HG02981 (cell line): ENCODE data around the gene ZER1.
"Not testable (repeated sequence)": the region's sequence is repeated elsewhere in the genome, so short reads cannot be mapped to it uniquely, and the experiment has no call there.

Experiments used
- ATAC-seq: cut with Tn5 transposase; IDR thresholded peaks from one replicate; pipeline ENCODE4 v1.9.1; 2021; ENCODE audit warnings: mild to moderate bottlenecking, moderate library complexity; ENCODE audit not compliant: unreplicated experiment

The ZER1 gene

DNA sequence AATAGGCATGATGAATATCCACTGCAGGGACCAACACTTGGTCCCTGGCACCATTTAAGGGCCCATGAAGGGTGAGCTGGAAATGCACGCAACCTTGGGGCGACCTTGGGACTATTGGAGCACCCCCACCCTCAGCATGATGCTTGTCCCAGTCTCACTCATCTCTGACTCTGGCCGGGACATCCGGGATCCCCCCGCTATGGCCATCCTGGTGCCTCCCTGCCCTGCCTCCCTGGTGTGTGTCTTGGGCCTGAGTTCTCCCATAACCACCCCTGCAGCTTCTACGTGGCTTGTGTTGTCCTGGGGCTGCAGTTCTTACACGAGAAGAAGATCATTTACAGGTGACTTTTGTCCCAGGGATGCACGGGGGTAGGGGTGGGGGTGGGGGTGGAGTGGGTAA is 53.7 kb downstream of the ZER1 start:
- ATAC-seq = no peak

DNA sequence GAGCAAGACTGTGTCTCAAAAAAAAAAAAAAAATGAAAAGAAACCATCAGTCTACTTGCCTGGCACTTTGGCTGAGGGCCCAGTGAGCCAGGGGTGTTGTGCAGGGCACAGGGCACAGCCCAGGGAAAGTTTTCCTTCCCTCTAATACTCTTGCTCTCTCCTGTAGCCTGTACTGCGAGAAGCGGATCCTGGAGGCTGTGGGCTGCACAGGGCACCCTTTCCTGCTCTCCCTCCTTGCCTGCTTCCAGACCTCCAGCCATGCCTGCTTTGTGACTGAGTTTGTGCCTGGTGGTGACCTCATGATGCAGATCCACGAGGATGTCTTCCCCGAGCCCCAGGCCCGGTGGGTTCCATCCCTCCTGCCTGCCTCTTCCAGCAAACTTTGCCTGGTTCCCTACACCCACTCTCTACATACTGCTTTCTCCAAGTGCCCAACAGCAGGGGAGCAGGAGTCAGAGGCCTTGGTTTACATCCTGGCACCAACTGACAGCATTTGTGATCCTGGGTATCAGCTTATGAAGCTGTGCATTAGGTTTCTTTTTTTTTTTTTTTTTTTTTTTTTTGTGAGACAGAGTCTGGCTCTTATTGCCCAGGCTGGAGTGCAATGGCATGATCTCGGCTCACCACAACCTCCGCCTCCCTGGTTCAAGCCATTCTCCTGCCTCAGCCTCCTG is 55.0 kb downstream of the ZER1 start:
- no peak for ATAC-seq

DNA sequence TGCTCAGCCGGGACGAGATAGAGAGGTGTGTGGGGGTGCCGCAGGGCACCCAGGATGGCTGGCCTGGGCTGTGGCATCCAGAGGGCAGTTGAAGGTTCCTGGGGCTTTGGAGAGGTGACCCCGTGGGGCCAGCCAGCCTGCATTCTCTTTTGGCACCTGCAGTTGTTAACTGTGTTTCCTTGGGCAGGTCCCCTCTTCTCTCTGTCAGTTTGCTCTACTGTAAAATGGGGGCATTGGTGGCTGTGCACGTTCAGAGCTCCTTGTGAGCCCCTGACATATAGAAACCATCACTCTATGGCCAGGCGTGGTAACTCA is 56.3 kb downstream of the ZER1 start:
- ATAC-seq = no peak

DNA sequence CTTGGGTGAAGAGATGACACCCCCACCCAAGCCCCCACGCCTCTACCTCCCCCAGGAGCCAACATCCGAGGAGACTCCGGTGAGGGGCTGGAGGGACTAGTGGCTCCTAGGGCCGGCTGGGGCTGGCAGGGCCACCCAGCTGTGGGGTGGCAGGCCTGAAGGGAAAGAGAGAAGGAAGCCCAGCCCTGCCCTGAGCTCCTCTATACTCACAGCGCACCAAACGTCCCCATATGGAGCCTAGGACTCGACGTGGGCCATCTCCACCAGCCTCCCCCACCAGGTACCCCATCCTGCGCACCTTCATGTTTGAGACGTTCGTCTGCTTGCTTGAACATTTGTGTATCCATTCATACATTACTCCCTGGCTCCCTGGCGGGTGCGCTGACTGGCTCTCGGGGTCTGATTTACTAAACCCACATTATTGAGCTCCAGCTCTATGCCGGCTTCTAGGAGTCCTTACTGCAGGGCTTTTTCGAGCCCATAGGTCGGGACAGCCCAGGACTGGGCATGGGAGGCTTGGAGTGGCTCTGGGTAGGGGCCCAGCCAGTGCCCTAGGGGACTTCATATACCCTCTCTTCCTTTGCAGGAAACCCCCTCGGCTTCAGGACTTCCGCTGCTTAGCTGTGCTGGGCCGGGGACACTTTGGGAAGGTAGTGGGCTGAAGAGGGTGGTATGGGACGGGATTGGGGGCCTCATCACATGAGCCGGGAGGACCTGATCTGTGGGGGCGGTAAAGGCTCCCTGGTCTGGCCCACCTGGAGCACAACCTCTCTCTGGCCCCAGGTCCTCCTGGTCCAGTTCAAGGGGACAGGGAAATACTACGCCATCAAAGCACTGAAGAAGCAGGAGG is 56.9 kb downstream of the ZER1 start:
- ATAC-seq = no peak

DNA sequence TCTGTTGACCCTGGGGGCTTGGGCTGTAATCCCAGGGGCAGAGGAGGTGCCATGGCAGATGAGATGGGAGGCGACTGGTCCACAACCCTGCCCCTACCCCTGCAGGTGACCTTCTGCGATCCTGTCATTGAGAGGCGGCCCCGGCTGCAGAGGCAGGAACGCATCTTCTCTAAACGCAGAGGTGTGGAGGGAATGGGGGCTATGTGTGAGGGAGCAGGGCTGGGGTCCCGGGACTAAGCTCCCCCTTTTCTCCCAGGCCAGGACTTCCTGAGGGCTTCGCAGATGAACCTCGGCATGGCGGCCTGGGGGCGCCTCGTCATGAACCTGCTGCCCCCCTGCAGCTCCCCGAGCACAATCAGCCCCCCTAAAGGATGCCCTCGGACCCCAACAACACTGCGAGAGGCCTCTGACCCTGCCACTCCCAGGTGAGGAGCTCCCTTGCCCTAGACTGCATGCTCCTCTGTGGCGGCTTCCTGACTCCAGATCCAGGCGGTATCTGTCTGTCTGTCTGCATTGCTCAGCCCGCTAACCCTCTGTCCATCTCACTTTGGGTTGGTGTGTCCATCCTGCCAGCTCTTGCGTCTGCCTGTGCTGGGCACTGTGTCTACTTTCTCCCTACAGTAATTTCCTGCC is 57.7 kb downstream of the ZER1 start:
- no peak for ATAC-seq

DNA sequence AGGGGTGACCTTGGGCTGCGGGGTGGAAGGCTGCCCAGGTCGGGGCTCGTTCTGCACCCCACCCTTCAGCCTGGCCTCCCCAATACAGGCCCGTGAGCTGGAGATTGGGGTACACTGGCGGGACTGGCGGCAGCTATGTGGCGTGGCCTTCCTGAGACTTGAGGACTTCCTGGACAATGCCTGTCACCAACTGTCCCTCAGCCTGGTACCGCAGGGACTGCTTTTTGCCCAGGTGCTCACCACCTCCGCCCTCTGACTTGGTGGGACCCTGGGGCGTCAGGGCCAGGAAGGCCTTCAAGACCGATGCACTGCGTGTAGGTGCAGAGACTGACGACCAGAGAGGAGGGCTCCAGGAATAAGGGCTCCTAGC is 58.3 kb downstream of the ZER1 start:
- ATAC-seq = no peak

DNA sequence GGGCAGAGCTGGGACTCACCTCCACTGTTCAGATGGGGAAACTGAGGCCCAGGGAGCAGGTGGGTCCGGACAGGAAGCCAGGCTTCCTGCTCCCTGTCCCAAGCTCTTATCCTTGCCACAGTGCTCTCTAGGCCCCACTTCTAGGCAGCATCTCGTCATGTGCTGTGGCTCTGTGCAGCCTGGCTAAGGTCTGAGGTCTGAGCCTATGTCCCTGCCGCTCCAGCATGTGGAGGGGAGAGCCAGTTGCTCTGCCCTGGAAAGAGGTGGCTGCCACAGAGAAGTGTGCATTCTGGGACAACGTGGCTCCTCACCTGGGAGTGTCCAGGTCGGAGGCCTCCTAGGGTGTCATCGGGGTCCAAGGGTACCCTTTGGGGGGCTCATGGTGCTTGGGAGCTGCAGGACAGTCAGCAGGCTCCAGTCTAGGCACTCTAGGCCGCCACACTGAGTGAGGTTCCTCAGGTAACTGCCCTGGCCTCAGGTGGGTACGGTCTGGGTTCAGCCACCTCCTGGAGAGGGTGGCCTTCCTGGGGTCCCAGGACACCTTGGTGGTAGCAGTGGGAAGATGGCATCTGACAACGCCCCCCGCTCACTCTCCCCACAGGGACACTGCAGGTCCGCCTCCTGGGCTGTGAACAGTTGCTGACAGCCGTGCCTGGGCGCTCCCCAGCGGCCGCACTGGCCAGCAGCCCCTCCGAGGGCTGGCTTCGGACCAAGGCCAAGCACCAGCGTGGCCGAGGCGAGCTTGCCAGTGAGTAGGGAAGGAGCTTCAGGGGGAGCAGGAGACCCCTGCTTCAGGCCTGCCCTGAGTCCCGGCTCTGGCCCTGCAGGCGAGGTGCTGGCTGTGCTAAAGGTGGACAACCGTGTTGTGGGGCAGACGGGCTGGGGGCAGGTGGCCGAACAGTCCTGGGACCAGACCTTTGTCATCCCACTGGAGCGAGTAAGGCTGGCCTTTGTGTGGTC is 59.0 kb downstream of the ZER1 start:
- no peak for ATAC-seq

DNA sequence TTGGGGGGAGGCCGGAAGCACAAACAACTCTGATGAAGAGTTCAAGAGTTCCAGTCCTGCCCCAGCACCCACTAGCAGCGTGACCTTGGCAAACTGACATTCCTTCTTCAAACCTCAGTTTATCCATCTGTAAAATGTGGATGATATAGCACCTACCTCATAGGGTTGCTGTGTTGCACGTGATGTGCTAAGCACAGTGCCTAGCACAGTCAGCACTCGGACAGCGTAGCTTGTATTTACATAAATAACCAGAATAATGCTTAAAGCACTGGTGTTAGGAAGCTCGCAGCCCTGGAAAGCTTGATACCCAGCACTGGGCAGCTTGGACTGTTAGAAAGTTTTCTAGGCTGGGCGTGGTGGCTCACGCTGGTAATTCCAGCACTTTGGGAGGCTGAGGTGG is 64.3 kb downstream of the ZER1 start:
- no peak for ATAC-seq

DNA sequence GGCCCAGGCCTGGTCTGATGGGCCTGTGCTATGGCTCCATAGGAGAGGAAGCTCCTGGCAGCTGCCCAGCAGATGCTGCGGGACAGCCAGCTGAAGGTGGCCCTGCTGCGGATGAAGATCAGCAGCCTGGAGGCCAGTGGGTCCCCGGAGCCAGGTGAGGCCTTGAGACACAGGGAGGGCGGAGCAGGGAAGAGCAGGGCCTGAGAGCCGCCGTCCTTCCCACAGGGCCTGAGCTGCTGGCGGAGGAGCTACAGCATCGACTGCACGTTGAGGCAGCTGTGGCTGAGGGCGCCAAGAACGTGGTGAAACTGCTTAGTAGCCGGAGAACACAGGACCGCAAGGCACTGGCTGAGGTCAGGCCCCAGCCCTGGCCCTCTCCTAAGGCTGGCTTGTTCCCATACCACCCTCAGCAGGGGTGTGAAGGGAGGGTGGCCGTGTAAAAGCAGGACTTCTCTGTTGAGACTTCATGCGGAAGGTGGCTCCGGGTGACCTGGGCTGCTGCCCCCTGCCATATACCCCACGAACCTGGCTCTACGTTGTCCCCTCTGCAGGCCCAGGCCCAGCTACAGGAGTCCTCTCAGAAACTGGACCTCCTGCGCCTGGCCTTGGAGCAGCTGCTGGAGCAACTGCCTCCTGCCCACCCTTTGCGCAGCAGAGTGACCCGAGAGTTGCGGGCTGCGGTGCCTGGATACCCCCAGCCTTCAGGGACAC is 64.9 kb downstream of the ZER1 start:
- no peak for ATAC-seq

DNA sequence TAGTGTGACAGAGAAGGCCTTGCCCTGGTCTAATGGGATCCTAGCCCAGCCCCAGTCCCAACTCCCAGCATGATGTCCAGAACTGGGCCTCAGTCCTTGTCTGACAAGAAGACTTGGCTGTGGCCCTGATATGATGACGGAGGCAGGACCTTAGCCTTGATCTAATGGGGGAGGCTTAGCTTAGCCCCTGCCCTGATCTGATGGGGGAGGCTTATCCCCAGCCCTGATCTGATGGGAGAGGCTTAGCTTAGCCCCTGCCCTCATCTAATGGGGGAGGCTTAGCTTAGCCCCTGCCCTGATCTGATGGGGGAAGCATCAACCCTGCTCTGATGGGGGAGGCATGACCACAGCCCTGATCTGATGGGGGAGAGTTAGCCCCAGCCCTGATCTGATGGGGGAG is 65.7 kb downstream of the ZER1 start:
- ATAC-seq = no peak

DNA sequence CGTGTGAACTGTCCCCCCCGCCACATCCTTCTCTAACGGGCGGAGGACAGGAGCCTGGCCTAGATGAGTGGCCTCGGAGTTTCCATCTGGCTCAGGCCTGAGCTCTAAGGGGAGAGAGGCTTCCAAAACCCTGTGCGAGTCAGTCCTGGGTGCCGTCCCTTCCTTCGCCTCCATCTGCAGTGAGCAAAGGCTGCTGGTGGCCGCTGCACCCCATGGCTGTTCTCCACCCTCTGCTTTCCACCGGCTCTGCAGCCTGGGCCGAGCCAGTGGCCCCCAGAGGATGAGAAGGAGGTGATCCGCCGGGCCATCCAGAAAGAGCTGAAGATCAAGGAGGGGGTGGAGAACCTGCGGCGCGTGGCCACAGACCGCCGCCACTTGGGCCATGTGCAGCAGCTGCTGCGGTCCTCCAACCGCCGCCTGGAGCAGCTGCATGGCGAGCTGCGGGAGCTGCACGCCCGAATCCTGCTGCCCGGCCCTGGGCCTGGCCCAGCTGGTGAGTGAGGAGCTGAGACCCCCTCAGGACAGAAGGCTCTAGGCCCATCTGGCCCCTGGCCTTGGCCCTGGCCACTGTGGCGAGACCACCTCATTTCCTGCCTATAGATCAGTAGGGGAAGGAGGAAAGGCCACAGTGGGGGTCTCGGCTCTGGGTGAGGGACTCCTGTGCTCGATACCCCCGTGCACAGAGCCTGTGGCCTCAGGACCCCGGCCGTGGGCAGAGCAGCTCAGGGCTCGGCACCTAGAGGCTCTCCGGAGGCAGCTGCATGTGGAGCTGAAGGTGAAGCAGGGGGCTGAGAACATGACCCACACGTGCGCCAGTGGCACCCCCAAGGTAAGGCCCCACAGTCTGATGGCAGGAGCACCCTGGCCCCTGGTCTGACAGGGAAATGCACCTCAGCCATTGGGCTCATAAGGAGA is 66.4 kb downstream of the ZER1 start:
- ATAC-seq = no peak

DNA sequence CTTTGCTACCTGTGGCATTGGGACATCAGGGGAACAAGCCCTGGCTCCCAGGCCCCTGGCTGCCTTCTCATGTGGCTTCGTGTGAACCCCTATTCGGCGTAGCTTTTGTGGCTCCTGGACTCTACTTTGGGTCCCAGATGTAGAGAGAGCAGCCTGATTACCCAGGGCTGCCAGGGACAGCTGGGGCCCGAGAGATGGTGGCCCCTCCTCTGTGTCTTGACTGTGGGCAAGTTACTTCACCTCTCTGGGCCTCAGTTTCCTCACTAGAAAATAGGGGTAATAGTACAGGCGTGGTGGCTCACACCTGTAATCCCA is 67.4 kb downstream of the ZER1 start:
- ATAC-seq = no peak

DNA sequence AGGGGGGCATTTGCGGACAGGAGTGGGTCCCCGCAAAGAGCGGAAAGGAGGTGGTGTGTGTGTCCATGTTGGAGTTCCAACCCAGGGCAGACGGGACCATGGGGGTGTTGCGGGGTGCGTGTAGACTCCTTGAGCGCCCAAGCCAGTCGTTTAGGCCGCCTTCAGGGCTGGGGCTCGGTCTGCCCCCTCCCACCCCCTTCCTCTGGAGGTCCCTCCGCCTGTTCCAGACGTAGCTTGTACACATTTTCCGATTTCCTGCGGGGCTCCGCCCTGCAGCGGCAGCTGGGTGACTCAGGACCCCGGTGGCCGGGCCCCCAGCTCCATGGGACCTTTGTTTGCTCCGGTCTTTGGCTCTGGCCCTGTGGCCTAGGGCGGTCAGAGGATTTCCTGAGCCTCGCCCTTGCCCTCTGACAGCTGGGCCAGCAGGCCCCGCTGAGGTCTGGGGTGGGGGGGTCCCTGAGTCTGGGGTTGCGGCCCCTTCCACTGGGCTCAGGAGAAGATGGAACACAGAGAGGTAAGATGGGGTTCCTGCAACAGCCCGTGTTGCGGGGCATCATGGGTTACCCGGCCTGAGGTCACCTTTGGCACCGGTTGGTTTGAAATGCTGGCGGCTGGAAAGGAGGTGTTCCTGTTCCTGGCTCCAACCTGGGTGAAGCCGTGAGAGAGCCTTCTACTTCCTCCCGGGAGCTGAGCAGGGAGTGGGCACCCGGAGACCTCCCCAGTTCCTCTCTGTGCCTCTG is 67.9 kb downstream of the ZER1 start:
- ATAC-seq = no peak

DNA sequence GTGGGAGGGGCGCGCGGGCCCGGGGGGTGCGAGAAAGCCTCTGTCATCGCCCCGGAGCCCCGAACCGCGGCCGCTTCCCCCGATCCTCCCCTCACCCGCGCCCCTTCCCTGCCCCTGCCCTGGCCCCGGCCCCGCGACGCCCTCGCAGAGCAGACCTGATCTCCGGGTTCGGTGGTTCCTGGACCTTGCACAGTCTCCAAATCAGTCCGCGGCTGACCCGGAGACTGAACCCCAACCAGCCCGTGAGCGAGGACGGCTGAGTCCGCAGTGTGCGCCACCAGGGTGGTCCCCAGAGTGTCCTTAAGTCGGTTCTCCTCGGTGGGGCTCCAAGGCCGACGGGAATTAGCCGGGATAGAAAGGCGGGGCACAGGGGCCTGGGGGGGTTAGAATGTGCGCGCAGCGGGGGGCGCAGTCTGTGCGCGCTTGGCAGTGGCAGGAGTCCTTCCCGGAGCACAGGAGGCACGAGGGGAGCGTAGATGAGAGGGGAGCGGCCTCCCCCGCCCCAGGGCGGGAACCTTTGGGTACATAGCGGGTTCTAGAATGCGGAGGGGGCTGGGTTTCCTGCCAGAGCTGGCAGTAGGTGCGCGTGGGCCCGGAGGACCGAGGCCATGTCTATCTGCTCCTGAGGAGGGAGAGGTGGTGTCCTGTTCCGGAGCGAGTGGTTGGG is 68.6 kb downstream of the ZER1 start:
- peak; percentile 13 for ATAC-seq

DNA sequence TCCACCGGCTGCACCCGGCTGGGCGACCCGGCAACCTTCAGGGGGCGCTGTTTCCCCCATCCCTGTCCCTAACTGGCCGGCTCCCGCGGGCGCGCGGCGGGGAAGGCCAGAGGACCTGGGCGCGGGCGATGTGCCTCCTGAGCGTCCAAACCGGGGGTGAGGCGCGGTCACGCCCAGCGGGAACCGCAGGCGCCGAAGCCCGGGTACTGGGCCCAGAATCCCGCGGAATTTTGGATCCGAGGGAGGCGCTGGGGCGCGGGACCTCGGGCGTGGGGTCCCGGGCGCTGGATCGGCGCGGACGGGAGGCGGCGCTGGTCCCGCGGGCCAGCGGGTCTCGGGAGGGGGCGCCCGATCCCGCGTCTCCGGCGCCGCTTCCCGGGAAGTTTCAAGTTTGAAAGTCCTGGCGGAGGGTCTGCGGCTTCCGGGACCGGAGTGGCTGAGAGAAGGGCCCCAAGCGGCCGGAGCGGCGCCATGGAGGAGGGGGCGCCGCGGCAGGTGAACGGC is 69.2 kb downstream of the ZER1 start, which contains the start of gene PKN3:
PKN3 (plus strand) TSS at position 59 of the 504 bp plus-strand sequence; CDS start at position 472, 413 bp downstream.
- peak; percentile 80 for ATAC-seq

DNA sequence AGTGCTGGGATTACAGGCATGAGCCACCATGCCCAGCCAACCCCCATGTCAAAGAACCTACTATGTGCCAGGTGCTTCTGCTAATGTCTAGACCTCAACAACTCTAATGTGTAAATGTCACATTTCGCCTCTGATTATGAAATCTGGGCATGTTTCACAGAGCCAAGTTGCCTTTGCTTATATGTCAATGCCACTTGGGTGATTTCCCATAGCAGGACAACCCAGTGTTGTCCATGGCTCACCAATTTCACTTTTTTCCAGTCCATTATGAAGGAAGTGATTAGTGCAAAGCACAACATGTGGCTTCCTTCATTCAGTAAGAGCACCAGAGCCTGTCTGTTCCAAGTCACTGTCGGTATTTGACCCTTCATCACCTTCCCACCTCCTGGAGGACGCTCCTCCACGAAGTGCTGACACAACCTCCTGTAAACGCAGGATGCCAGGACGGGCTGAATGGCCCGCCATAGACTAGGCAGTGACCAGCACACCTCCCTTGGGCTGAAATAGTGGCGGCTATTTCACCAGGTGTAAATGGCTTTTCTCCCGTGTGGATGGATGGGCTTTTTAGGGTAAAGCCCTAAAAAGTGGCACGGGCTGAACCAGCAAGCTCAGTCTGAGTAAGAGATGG is 70.4 kb downstream of the ZER1 start:
- ATAC-seq = no peak

DNA sequence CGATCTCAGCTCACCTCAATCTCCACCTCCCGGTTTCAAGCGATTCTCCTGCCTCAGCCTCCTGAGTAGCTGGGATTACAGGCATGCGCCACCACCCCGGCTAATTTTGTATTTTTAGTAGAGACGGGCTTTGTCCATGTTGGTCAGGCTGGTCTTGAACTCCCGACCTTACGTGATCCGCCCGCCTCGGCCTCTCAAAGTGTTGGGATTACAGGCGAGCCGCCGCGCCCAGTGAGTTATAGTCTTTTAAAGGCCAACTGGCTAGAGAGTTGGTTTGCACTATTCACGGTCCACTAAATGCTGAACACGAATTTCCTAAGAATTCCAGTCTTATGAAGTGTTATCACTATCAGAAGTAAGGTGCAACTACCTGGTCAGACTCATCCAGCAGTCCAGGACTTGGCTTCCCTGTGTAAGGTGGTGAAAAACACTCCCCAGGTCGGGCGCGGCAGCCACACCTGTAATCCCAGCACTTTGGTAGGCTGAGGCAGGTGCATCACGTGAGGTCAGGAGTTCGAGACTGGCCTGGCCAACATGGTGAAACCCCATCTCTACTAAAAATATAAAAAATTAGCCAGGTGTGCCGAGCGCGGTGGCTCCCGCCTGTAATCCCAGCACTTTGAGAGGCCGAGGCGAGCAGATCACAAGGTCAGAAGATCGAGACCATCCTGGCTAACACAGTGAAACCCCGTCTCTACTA is 72.5 kb downstream of the ZER1 start:
- ATAC-seq = not testable (repeated sequence)
